Suprapubic skin (tissue), 4 donors: ENCODE results near the gene WDR1.

Experiments used
- POLR2A ChIP-seq, 2 donors: fragments of 450-650 bp; IDR thresholded peaks; one replicate each; pipeline ENCODE4 v1.6.1; 2017; ENCODE audit warnings: antibody characterized with exemption in 2 of 2, mild to moderate bottlenecking in 2 of 2, moderate library complexity in 2 of 2
- POLR2AphosphoS5 ChIP-seq, 3 donors: sonication (generic); formaldehyde crosslinking; IDR thresholded peaks; one replicate each; pipeline ENCODE4 v1.6.1; 2017; ENCODE audit warnings: antibody characterized with exemption in 3 of 3
- TF ChIP-seq, protein P1 (sequence below), 2 donors: fragments of 200-600 bp in 1 of 2; fragments of 450-650 bp in 1 of 2; sonication (generic) in 1 of 2; IDR thresholded peaks; one replicate each; pipeline ENCODE4 v1.5.1; 2016 to 2019; ENCODE audit warnings: antibody characterized with exemption in 2 of 2, mild to moderate bottlenecking in 1 of 2, moderate library complexity in 1 of 2

DNA sequence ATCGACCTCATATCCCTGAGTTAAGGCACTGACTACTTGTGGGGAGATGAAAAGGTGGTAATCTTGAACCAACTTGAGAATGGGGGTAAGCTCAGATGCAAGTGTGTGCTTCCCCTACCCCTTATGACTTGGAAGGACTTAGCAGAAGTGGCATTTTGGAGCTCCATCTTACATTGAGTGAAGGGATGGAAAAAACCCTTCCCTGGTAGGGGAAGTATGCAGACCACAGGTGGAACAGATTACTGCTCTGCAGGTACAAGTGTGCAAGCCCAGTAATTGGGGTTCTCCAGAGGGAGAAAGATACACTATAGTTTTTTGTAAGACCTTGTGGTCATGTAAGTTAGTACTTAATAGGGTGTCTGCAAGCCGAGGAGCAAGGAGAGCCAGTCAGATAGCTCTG lies 12.2 kb upstream of the WDR1 start:
- TF ChIP-seq, protein P1, sequence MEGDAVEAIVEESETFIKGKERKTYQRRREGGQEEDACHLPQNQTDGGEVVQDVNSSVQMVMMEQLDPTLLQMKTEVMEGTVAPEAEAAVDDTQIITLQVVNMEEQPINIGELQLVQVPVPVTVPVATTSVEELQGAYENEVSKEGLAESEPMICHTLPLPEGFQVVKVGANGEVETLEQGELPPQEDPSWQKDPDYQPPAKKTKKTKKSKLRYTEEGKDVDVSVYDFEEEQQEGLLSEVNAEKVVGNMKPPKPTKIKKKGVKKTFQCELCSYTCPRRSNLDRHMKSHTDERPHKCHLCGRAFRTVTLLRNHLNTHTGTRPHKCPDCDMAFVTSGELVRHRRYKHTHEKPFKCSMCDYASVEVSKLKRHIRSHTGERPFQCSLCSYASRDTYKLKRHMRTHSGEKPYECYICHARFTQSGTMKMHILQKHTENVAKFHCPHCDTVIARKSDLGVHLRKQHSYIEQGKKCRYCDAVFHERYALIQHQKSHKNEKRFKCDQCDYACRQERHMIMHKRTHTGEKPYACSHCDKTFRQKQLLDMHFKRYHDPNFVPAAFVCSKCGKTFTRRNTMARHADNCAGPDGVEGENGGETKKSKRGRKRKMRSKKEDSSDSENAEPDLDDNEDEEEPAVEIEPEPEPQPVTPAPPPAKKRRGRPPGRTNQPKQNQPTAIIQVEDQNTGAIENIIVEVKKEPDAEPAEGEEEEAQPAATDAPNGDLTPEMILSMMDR (IDR thresholded peaks at IDR 0.05): no peak
- TF ChIP-seq POLR2A (IDR thresholded peaks at IDR 0.05) (no peak), POLR2AphosphoS5 (IDR thresholded peaks at IDR 0.05) (no peak)
